IMR-90 (cell line): Measurements from ENCODE around the gene AGPAT3. TPM values are rescaled to one million over a fixed set of nuclear protein-coding genes. Genes with fewer than 3 reads are reported as not detected.

ENCODE experiments used
- ATAC-seq: fragments of 200-7000 bp; cut with Tn5 transposase; 2 replicates; pipeline ENCODE4 v1.9.1; 2020; ENCODE audit warnings: low read depth, mild to moderate bottlenecking, moderate library complexity
- BruUV-seq: library from RNA; stranded (reverse); fragments of 400-500 nt; replicated peaks from 2 replicates; lab custom pipeline; 2021; lab: Mats Ljungman, UMichigan
- CTCF ChIA-PET: fragments of 300-600 bp; formaldehyde crosslinking; extraction: SDS; loops from one replicate; lab custom pipeline; 2021; ENCODE audit warnings: antibody characterized with exemption; lab: Yijun Ruan, JAX
- POLR2A ChIA-PET: fragments of 300-600 bp; sonication (Branson Sonifier 250); formaldehyde crosslinking; loops from one replicate; lab custom pipeline; 2022; ENCODE audit warnings: antibody characterized with exemption; ENCODE audit not compliant: unreplicated experiment; lab: Charles Lee
- DNase-seq: peaks from one replicate; pipeline ENCODE4 v3.0.0; 2013
- H2AFZ ChIP-seq: replicated peaks from 2 replicates; pipeline ENCODE3; 2013; ENCODE audit warnings: low read length, mild to moderate bottlenecking; ENCODE audit not compliant: poor library complexity
- H2AK5ac ChIP-seq: 2 replicates; pipeline ENCODE4 v1.6.1; 2013; ENCODE audit warnings: low read depth, low read length, inconsistent platforms
- H2AK9ac ChIP-seq: replicated peaks from 2 replicates; pipeline ENCODE3; 2013; ENCODE audit warnings: mild to moderate bottlenecking, low read depth, low read length, moderate library complexity; ENCODE audit not compliant: poor library complexity
- H2BK120ac ChIP-seq: 2 replicates; pipeline ENCODE4 v1.6.1; 2013; ENCODE audit warnings: low read depth, low read length, inconsistent platforms
- H2BK15ac ChIP-seq: 3 replicates; pipeline ENCODE4 v1.6.1; 2013; ENCODE audit warnings: low read depth, low read length, inconsistent platforms
- H2BK20ac ChIP-seq: 2 replicates; pipeline ENCODE4 v1.6.1; 2013; ENCODE audit warnings: low read depth, mild to moderate bottlenecking, inconsistent platforms, low read length, moderate library complexity
- H2BK5ac ChIP-seq: 2 replicates; pipeline ENCODE4 v1.6.1; 2013; ENCODE audit warnings: mild to moderate bottlenecking, low read depth, low read length, inconsistent platforms; ENCODE audit not compliant: poor library complexity, severe bottlenecking
- H3K14ac ChIP-seq: replicated peaks from 2 replicates; pipeline ENCODE4 v1.6.1; 2013; ENCODE audit warnings: low read depth, low read length, inconsistent platforms
- H3K18ac ChIP-seq: 2 replicates; pipeline ENCODE4 v1.6.1; 2013; ENCODE audit warnings: low read depth, low read length, control low read depth
- H3K23ac ChIP-seq: 2 replicates; pipeline ENCODE4 v1.6.1; 2013; ENCODE audit warnings: low read depth, low read length, inconsistent platforms
- H3K27ac ChIP-seq: 2 replicates; pipeline ENCODE4 v1.5.1; 2013; ENCODE audit warnings: mild to moderate bottlenecking, control low read depth, low read length; ENCODE audit not compliant: insufficient read depth
- H3K27me3 ChIP-seq: 2 replicates; pipeline ENCODE4 v1.6.1; 2013; ENCODE audit warnings: low read length; ENCODE audit not compliant: control insufficient read depth, insufficient read depth
- H3K36me3 ChIP-seq: 2 replicates; pipeline ENCODE4 v1.6.1; 2013; ENCODE audit warnings: low read length, mixed read lengths; ENCODE audit not compliant: control insufficient read depth, insufficient read depth
- H3K4ac ChIP-seq: 2 replicates; pipeline ENCODE4 v1.6.1; 2013; ENCODE audit warnings: low read depth, low read length, inconsistent platforms
- H3K4me1 ChIP-seq: 2 replicates; pipeline ENCODE4 v1.6.1; 2013; ENCODE audit warnings: low read length, mixed read lengths; ENCODE audit not compliant: control insufficient read depth, insufficient read depth
- H3K4me2 ChIP-seq: 2 replicates; pipeline ENCODE4 v1.6.1; 2013; ENCODE audit warnings: low read depth, mild to moderate bottlenecking, control low read depth, low read length, moderate library complexity
- H3K4me3 ChIP-seq: 2 replicates; pipeline ENCODE4 v1.5.1; 2013; ENCODE audit warnings: low read depth, mild to moderate bottlenecking, control low read depth, low read length, moderate library complexity; ENCODE audit not compliant: insufficient read depth
- H3K56ac ChIP-seq: 2 replicates; pipeline ENCODE4 v1.6.1; 2013; ENCODE audit warnings: low read length, inconsistent platforms; ENCODE audit not compliant: insufficient read depth; ENCODE audit errors: extremely low read depth
- H3K79me1 ChIP-seq, 2 experiments: 2 replicates each; pipeline ENCODE4 v1.6.1; 2013; ENCODE audit warnings: low read length in 2 of 2, inconsistent platforms in 1 of 2, low read depth in 1 of 2
- H3K9ac ChIP-seq: 2 replicates; pipeline ENCODE4 v1.6.1; 2013; ENCODE audit warnings: low read depth, low read length, control low read depth
- H3K9me1 ChIP-seq: 2 replicates; pipeline ENCODE4 v1.6.1; 2013; ENCODE audit warnings: low read length, inconsistent platforms; ENCODE audit not compliant: insufficient read depth
- H3K9me3 ChIP-seq: 2 replicates; pipeline ENCODE4 v1.6.1; 2013; ENCODE audit warnings: low read length; ENCODE audit not compliant: control insufficient read depth, insufficient read depth
- H4K20me1 ChIP-seq: 2 replicates; pipeline ENCODE4 v1.6.1; 2013; ENCODE audit warnings: low read length, inconsistent platforms; ENCODE audit not compliant: insufficient read depth
- H4K5ac ChIP-seq: 2 replicates; pipeline ENCODE4 v1.6.1; 2013; ENCODE audit warnings: mild to moderate bottlenecking, low read depth, low read length, control low read depth
- H4K8ac ChIP-seq, 2 experiments: 2 replicates each; pipeline ENCODE4 v1.6.1; 2013; ENCODE audit warnings: low read depth in 2 of 2, low read length in 2 of 2, control low read depth in 1 of 2, inconsistent platforms in 1 of 2
- H4K91ac ChIP-seq: 2 replicates; pipeline ENCODE4 v1.6.1; 2013; ENCODE audit warnings: low read depth, low read length, inconsistent platforms; ENCODE audit not compliant: insufficient read depth
- CHD1 ChIP-seq: IDR thresholded peaks from 2 replicates; pipeline ENCODE4 v1.6.1; 2012; ENCODE audit warnings: low read depth, low read length, improper control_type of control experiment
- FOS ChIP-seq: fragments of 150-350 bp; IDR thresholded peaks from 2 replicates; pipeline ENCODE4 v1.6.1; 2016; ENCODE audit warnings: low read depth, low read length
- MAFK ChIP-seq: IDR thresholded peaks from 2 replicates; pipeline ENCODE4 v1.6.1; 2012; ENCODE audit warnings: low read depth, low read length, improper control_type of control experiment
- MXI1 ChIP-seq: IDR thresholded peaks from 2 replicates; pipeline ENCODE4 v1.6.1; 2012; ENCODE audit warnings: low read depth, mild to moderate bottlenecking, low read length, moderate library complexity, borderline replicate concordance
- RAD21 ChIP-seq: IDR thresholded peaks from 2 replicates; pipeline ENCODE4 v1.6.1; 2012; ENCODE audit warnings: low read length, improper control_type of control experiment
- RCOR1 ChIP-seq: IDR thresholded peaks from 2 replicates; pipeline ENCODE4 v1.6.1; 2012; ENCODE audit warnings: mild to moderate bottlenecking, low read length, improper control_type of control experiment; ENCODE audit not compliant: insufficient replicate concordance
- WGBS, 2 experiments: methylation state at CpG; one replicate each; pipeline versions ENCODE4 v1.1.5 to v1.1.7; 2013; ENCODE audit warnings: missing lambda C conversion rate in 2 of 2; ENCODE audit not compliant: insufficient read length in 1 of 2; ENCODE audit errors: extremely low coverage in 2 of 2; 5-methylcytosine and 5-hydroxymethylcytosine counted together
- dilution Hi-C: fragments of 300-500 bp; cut with HindIII; formaldehyde crosslinking; loops from one replicate; pipeline ENCODE4 v1.14.3; 2018; ENCODE audit warnings: low sequenced_read_pairs; ENCODE audit not compliant: unreplicated experiment
- in situ Hi-C: fragments of 300-500 bp; cut with MboI; formaldehyde crosslinking; loops from 3 replicates; pipeline ENCODE4 v1.14.3; 2019; ENCODE audit warnings: low sequenced_read_pairs, inconsistent platforms, mixed read lengths
- intact Hi-C: fragments of 100-400 bp; cut with micrococcal nuclease; formaldehyde crosslinking; loops from 2 replicates; pipeline ENCODE4 v1.10.0; 2022
- polyA plus RNA-seq, 3 experiments: library from polyadenylated mRNA; depleted of rRNA; stranded (reverse); fragments of >200 nt; gene quantifications; 2 replicates each; pipeline ENCODE4 v1.2.3, GENCODE V29; 2012; ENCODE audit warnings: low replicate concordance in 1 of 3
- total RNA-seq: library from RNA; depleted of rRNA; stranded (reverse); fragments of >200 nt; gene quantifications from 2 replicates; pipeline ENCODE4 v1.2.3, GENCODE V29; 2012

The AGPAT3 gene
- total and polyA plus RNA-seq, 2 of the 4 experiments (the other 2 are of a cell fraction) = 27.1 to 38.7 TPM

GRCh38 chr21:43892984-43893535, 28.0 kb downstream of the AGPAT3 start:
- Histone ChIP-seq H4K5ac (no peak overlapping the region), H3K4ac (no peak overlapping the region), H4K8ac (no peak overlapping the region), H2AK5ac (no peak overlapping the region), H3K4me1 (peaks cover 2% of the 10 kb centered on the region; the same call in 1 of the 2 replicates), H3K56ac (no peak overlapping the region), H3K4me3 (no peak overlapping the region), H3K4me2 (no peak overlapping the region), H2AK9ac (no peak overlapping the region), H3K9me1 (peaks cover 6% of the 10 kb centered on the region; the same call in 1 of the 2 replicates), H2AFZ (no peak overlapping the region), H3K27ac (no peak overlapping the region), H2BK5ac (no peak overlapping the region), H3K18ac (no peak overlapping the region), H3K79me1 (peaks cover 26 to 62% of the 10 kb centered on the region in 2 experiments), H3K9ac (no peak overlapping the region), H3K14ac (no peak overlapping the region), H2BK120ac (no peak overlapping the region), H2BK20ac (no peak overlapping the region), H2BK15ac (no peak overlapping the region), H3K36me3 (peaks cover 2% of the 10 kb centered on the region), H4K20me1 (peaks cover 33% of the 10 kb centered on the region), H4K91ac (no peak overlapping the region), H3K23ac (no peak overlapping the region), H3K27me3 (no peaks in the 10 kb centered on the region), H3K9me3 (no peaks in the 10 kb centered on the region)
- ATAC-seq (no peak), DNase-seq (no peak)
- TF ChIP-seq RCOR1 = no peak
- TF ChIP-seq MXI1 = no peak
- no peak for TF ChIP-seq CHD1
- TF ChIP-seq RAD21 = no peak
- TF ChIP-seq FOS = no peak
- no peak for TF ChIP-seq MAFK
- in situ Hi-C loops = no loop called here
- no TSS peak for BruUV-seq
- ChIA-PET POLR2A (no interaction called here), CTCF (no interaction called here)
- dilution Hi-C loops = no loop called here
- intact Hi-C loops = no loop called here
- no CpG with 5 or more reads among the region's 5 CpGs for WGBS, 2 experiments
